HFFc6 (cell line): ENCODE measurements around the gene OMP. TPM values are rescaled to one million over a fixed set of nuclear protein-coding genes. Genes with fewer than 3 reads are reported as not detected.

Source experiments
- DNase-seq: peaks from one replicate; pipeline ENCODE4 v3.0.0-alpha.2; 2018
- H3K27ac Mint-ChIP-seq: 2 replicates; pipeline ENCODE4 v1.8.0; 2020; ENCODE audit warnings: mild to moderate bottlenecking, mixed read lengths
- H3K27me3 Mint-ChIP-seq: 2 replicates; pipeline ENCODE4 v1.8.0; 2021; ENCODE audit warnings: mild to moderate bottlenecking, moderate library complexity, mixed read lengths; ENCODE audit not compliant: insufficient read depth
- H3K36me3 Mint-ChIP-seq: 2 replicates; pipeline ENCODE4 v1.8.0; 2021; ENCODE audit warnings: low read depth, mixed read lengths
- H3K4me1 Mint-ChIP-seq: 2 replicates; pipeline ENCODE4 v1.8.0; 2020; ENCODE audit warnings: low read depth, mixed read lengths
- H3K4me3 Mint-ChIP-seq: 2 replicates; pipeline ENCODE4 v1.8.0; 2020; ENCODE audit warnings: mild to moderate bottlenecking, moderate library complexity, mixed read lengths
- H3K9me3 Mint-ChIP-seq: 2 replicates; pipeline ENCODE4 v1.8.0; 2020; ENCODE audit warnings: mild to moderate bottlenecking, mixed read lengths
- total RNA-seq, 6 experiments: library from RNA; stranded (reverse); fragmentation: NEBNext Ultra II Directional; extraction: Animal tissue kit (Norgen Biotek cat#: 25700); gene quantifications; 2 replicates in 1 of 6; 3 replicates in 5 of 6; pipeline ENCODE4 v1.2.3, GENCODE V29; 2021
- TF ChIP-seq, protein P1 (sequence below): fragments of 200-600 bp; sonication (generic); IDR thresholded peaks from 2 replicates; pipeline ENCODE4 v1.5.0; 2021; ENCODE audit warnings: antibody characterized with exemption, mild to moderate bottlenecking

Gene OMP
- total RNA-seq, 6 experiments from 2014 or later: 0.77 TPM; not detected in 5

DNA sequence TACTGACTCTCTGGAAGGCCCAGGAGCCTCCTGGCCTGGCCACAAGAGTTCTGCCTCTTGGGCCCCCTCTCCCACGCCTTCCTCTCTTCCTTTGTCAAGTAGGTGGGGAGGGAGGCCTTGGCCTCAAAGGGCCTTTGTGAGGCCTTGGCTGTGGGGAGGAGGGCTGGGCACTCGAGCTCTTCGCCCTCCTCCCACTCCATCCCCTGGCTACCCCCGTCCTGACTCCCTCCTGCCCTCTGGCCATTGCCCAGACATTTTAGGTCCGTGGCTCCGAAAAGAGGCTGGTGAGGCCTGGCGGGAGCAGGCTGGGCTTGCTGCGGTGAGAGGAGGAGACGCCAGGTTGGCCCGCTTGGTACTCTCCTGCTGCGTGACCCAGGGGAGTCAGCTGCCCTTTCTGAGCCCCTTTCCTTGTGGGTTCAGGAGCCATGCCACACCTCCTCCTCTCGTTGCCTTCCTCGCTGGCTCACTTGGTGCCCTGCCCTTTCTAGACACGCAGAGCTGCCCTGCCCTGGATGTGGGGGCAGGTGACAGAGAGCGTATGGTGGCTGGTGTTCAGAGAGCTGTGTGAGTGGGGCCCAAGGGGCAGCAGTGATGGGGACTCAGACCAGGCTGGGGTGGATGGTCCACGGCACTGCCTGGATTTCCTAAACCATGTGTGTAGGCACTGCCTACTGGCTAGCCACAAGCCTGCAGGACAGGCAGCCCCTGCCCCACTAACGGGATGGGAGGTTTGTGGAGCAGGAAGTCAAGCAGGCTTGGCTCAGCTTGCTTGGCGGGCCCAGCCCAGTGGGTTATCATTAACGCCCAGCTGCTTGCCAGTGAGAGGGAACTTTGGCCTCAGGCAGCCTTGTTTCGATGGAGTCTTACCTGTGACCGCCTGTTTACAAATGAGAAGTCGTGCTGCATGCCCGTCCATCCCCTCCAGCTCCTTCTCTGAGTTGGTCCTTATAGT, 15.8 kb upstream of the OMP start:
- no peak overlapping the region for H3K27ac Mint-ChIP-seq
- no peaks in the 10 kb centered on the region for H3K27me3 Mint-ChIP-seq
- H3K4me3 Mint-ChIP-seq: no peak overlapping the region
- H3K4me1 Mint-ChIP-seq: peaks cover 6% of the 10 kb centered on the region; the same call in 1 of the 2 replicates
- H3K9me3 Mint-ChIP-seq: no peaks in the 10 kb centered on the region
- DNase-seq: no peak
- H3K36me3 Mint-ChIP-seq: no peaks in the 10 kb centered on the region
- TF ChIP-seq, protein P1, sequence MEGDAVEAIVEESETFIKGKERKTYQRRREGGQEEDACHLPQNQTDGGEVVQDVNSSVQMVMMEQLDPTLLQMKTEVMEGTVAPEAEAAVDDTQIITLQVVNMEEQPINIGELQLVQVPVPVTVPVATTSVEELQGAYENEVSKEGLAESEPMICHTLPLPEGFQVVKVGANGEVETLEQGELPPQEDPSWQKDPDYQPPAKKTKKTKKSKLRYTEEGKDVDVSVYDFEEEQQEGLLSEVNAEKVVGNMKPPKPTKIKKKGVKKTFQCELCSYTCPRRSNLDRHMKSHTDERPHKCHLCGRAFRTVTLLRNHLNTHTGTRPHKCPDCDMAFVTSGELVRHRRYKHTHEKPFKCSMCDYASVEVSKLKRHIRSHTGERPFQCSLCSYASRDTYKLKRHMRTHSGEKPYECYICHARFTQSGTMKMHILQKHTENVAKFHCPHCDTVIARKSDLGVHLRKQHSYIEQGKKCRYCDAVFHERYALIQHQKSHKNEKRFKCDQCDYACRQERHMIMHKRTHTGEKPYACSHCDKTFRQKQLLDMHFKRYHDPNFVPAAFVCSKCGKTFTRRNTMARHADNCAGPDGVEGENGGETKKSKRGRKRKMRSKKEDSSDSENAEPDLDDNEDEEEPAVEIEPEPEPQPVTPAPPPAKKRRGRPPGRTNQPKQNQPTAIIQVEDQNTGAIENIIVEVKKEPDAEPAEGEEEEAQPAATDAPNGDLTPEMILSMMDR: no peak

DNA sequence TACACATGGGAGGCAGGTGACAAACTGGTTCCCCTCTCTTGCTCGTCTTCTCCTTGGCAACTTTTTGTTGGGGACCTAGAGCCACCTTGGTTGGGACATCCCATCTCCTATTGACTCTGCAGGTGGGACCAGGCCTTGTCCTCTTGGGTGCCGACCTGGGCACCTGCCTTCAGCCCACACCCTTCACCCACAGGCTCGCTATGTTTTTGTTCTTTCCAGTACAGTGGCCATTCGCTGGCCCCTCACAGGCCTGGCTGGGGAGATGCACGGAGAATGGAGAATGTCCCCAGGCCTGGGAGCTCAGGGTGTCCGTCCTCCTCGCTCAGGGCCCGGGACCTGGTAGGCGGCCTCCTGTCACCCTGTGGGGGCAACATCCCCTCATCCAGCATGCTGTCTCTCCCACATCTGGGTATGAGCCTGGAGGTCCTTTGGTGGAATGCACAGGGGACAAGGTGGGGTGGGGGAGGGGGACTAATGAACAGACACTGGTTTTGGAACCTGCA, 14.9 kb upstream of the OMP start:
- TF ChIP-seq, protein P1: no peak
- no peaks in the 10 kb centered on the region for H3K27me3 Mint-ChIP-seq
- no peak overlapping the region for H3K27ac Mint-ChIP-seq
- DNase-seq: no peak
- no peak overlapping the region for H3K4me3 Mint-ChIP-seq
- H3K9me3 Mint-ChIP-seq: no peaks in the 10 kb centered on the region
- H3K36me3 Mint-ChIP-seq: no peaks in the 10 kb centered on the region
- H3K4me1 Mint-ChIP-seq: peaks cover 6% of the 10 kb centered on the region; the same call in 1 of the 2 replicates

DNA sequence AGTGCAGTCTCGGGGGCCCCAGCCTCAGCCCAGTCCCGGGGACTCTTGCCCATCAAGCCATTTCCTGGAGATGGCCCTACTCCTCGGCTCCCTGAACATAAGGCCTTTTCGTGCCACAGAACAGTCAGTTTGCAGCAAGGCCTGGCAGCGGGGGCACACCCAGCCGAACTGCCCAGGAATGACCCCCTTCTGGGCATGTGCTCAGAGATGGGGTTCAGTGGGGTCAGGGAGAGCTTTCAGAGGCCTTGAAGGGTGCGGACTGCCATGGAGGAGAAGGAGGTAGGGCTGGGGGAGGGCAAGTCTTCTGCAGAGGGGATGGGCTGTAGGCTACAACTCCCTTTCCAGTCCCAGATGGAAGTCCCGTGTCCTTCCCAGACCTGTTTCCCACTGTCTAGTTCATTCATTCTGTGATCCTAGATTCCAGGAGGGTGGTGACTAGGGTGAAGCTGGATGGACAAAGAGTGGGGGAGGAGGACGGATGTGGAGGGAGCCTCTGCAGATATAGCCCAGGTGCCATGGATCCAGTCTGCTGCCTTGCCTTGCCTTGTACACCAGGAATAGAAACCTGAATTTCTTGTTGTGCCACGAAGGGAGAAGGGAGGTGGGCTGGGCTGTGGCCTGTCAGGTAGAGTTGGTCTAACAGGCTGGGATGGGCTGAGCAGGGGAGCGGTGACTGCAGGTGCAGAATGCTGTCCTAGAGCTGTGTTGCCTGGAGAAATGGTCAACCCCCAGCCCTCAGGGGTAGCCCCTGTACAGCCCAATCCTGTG, 14.2 kb upstream of the OMP start:
- Mint-ChIP-seq H3K4me1 (peaks cover 6% of the 10 kb centered on the region; the same call in 1 of the 2 replicates), H3K27ac (no peak overlapping the region), H3K36me3 (no peaks in the 10 kb centered on the region), H3K9me3 (no peaks in the 10 kb centered on the region), H3K4me3 (no peak overlapping the region), H3K27me3 (no peaks in the 10 kb centered on the region)
- TF ChIP-seq, protein P1: no peak
- DNase-seq: no peak

DNA sequence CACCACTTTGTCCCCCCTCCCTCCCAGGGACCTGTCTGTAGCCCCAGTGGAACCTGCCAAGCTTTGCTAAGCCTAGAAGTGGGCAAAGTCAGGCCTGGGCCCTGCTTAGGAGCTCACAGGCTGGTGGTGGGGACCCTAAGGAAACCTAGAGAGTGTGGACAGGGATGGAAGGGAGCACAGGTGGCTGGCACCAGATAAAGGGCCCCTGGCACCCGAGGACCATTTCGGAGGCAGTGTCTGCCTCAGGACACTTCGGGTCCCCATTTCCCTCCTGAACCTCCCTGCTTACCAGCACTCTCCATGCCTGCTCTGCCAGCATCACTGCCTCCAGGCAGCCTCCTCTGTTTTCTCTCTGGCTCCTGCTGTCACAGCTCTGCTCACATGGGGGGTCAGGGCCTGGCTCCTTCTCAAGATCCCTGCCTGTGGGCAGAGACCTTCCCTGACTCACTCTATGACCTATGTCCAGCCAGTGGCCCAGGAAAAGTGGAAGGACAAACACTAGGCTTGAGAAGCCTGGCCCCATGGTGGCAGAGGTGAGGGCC, 13.6 kb upstream of the OMP start:
- Mint-ChIP-seq H3K27me3 (no peaks in the 10 kb centered on the region), H3K4me1 (peaks cover 6% of the 10 kb centered on the region; the same call in 1 of the 2 replicates), H3K27ac (no peak overlapping the region), H3K9me3 (no peaks in the 10 kb centered on the region), H3K36me3 (no peaks in the 10 kb centered on the region), H3K4me3 (no peak overlapping the region)
- no peak for DNase-seq
- TF ChIP-seq, protein P1: no peak

DNA sequence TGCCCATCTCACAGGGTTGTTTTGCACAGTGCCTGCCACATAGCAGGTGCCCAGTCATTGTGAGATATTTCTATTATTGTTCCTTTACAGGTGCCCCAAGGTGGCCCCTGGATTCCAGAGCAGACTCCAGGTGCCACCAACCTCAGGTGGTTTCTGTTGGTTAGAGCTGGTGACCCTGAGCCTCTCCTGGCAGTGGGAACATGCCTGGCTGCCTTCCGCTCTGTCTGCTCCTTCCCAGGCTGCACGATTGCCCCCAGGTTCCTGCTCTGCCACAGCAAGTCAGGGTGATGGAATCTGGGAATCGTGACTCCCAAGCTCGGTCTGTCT, 12.6 kb upstream of the OMP start:
- no peak for DNase-seq
- H3K4me3 Mint-ChIP-seq: no peak overlapping the region
- no peaks in the 10 kb centered on the region for H3K36me3 Mint-ChIP-seq
- H3K4me1 Mint-ChIP-seq: peaks cover 6% of the 10 kb centered on the region; the same call in 1 of the 2 replicates
- no peaks in the 10 kb centered on the region for H3K9me3 Mint-ChIP-seq
- TF ChIP-seq, protein P1: no peak
- H3K27me3 Mint-ChIP-seq: no peaks in the 10 kb centered on the region
- no peak overlapping the region; the same call in 1 of the 2 replicates for H3K27ac Mint-ChIP-seq
